LNCAP (cell line): Measurements from ENCODE around the gene RNF135.

Experiments
- CTCF ChIP-seq: fragments of 450-650 bp; IDR thresholded peaks from 2 replicates; pipeline ENCODE4 v1.5.1; 2017; ENCODE audit warnings: mild to moderate bottlenecking

The RNF135 gene

GRCh38 chr17:30961209-30962188 lies 9.3 kb upstream of the RNF135 start:
- no peak for TF ChIP-seq CTCF

- TF ChIP-seq CTCF: no peak
Measured at GRCh38 chr17:30964876-30965275, 6.0 kb upstream of the RNF135 start.

GRCh38 chr17:30965686-30966085 lies 5.2 kb upstream of the RNF135 start:
- no peak for TF ChIP-seq CTCF

GRCh38 chr17:30969989-30970830 lies 629 bp upstream of the RNF135 start:
- no peak for TF ChIP-seq CTCF

- no peak for TF ChIP-seq CTCF
Measured at GRCh38 chr17:30975042-30975820, 4.4 kb downstream of the RNF135 start.

- TF ChIP-seq CTCF: no peak
Measured at GRCh38 chr17:30981531-30982519, 11.0 kb downstream of the RNF135 start.
